ENCODE results near the gene BCKDHA.
A peak's percentile ranks its signal among the peaks of the same experiment; 100 is the strongest.
"Not testable (repeated sequence)": the region's sequence is repeated elsewhere in the genome, so short reads cannot be mapped to it uniquely, and the experiment has no call there.

Gene BCKDHA

GRCh38 chr19:41425174-41426115, 27.8 kb downstream of the BCKDHA start:
- no peak for ATAC-seq
- H3K4me3 Mint-ChIP-seq, result no peak overlapping the region

GRCh38 chr19:41426116-41426841, 28.7 kb downstream of the BCKDHA start:
- Mint-ChIP-seq H3K27ac (peak overlapping the region in 1 of 2 donors; percentile 98), H3K27me3 (no peaks in the 10 kb centered on the region)

More at GRCh38 chr19:41425174-41426115, 27.8 kb downstream of the BCKDHA start:
- Mint-ChIP-seq H3K4me1 (peaks cover 32% of the 10 kb centered on the region), H3K27me3 (no peaks in the 10 kb centered on the region), H3K9me3 (no peaks in the 10 kb centered on the region), H3K27ac (no peak overlapping the region)
- no peak for DNase-seq

GRCh38 chr19:41426952-41427646, 29.5 kb downstream of the BCKDHA start, which contains the start of gene B3GNT8:
Gene B3GNT8 (minus strand): TSS chr19:41427374. CDS start chr19:41426778, 596 bp downstream.
- ATAC-seq (peak; percentile 75), DNase-seq (peak; percentile 21 to 38)
- no peaks in the 10 kb centered on the region for H3K27me3 Mint-ChIP-seq
- H3K4me3 Mint-ChIP-seq, result peak within 1 kb of the TSS; percentile 76 to 83
- H3K4me1 Mint-ChIP-seq, result peaks cover 37% of the 10 kb centered on the region
- peak within 1 kb of the TSS; percentile 79 to 98 for H3K27ac Mint-ChIP-seq
- H3K9me3 Mint-ChIP-seq, result no peaks in the 10 kb centered on the region

More at GRCh38 chr19:41426116-41426841, 28.7 kb downstream of the BCKDHA start:
- DNase-seq, result no peak
- Mint-ChIP-seq H3K4me1 (peaks cover 34% of the 10 kb centered on the region), H3K4me3 (peak overlapping the region; percentile 32 to 83), H3K9me3 (no peaks in the 10 kb centered on the region)
- peak; percentile 4 for ATAC-seq

GRCh38 chr19:41427647-41428480, 30.2 kb downstream of the BCKDHA start:
- H3K27me3 Mint-ChIP-seq, result no peaks in the 10 kb centered on the region
- H3K27ac Mint-ChIP-seq, result peak overlapping the region; percentile 88 to 98
- ATAC-seq (peak; percentile 47), DNase-seq (peak in 1 of 2 donors; percentile 32)
- peaks cover 37% of the 10 kb centered on the region for H3K4me1 Mint-ChIP-seq
- H3K9me3 Mint-ChIP-seq, result no peaks in the 10 kb centered on the region
- peak overlapping the region; percentile 76 to 83 for H3K4me3 Mint-ChIP-seq

GRCh38 chr19:41428481-41428859, 30.9 kb downstream of the BCKDHA start:
- H3K9me3 Mint-ChIP-seq, result no peaks in the 10 kb centered on the region
- DNase-seq, result no peak
- no peaks in the 10 kb centered on the region for H3K27me3 Mint-ChIP-seq
- H3K4me1 Mint-ChIP-seq, result peaks cover 37% of the 10 kb centered on the region
- no peak for ATAC-seq
- H3K27ac Mint-ChIP-seq, result peak overlapping the region; percentile 1 to 88
- peak overlapping the region; percentile 27 to 45 for H3K4me3 Mint-ChIP-seq

GRCh38 chr19:41430922-41431321, 33.3 kb downstream of the BCKDHA start:
- ATAC-seq (no peak), DNase-seq (no peak)
- Mint-ChIP-seq H3K4me3 (no peak overlapping the region), H3K27me3 (no peaks in the 10 kb centered on the region), H3K27ac (no peak overlapping the region), H3K4me1 (peaks cover 37% of the 10 kb centered on the region), H3K9me3 (no peaks in the 10 kb centered on the region)

- Mint-ChIP-seq H3K4me3 (no peak overlapping the region), H3K9me3 (no peaks in the 10 kb centered on the region), H3K4me1 (peaks cover 32% of the 10 kb centered on the region), H3K27me3 (no peaks in the 10 kb centered on the region), H3K27ac (peak overlapping the region in 1 of 2 donors; percentile 13)
- ATAC-seq (no peak), DNase-seq (no peak)
Observed at GRCh38 chr19:41431426-41432386, 34.1 kb downstream of the BCKDHA start.

- no peak for ATAC-seq
- Mint-ChIP-seq H3K27ac (peak overlapping the region in 1 of 2 donors; percentile 64), H3K9me3 (no peaks in the 10 kb centered on the region), H3K27me3 (no peaks in the 10 kb centered on the region), H3K4me3 (no peak overlapping the region), H3K4me1 (peaks cover 18% of the 10 kb centered on the region)
- DNase-seq, result no peak
Observed at GRCh38 chr19:41433171-41433570, 35.6 kb downstream of the BCKDHA start.

- DNase-seq (no peak), ATAC-seq (no peak)
- Mint-ChIP-seq H3K4me1 (peaks cover 6% of the 10 kb centered on the region), H3K9me3 (no peaks in the 10 kb centered on the region), H3K27ac (peak overlapping the region in 1 of 2 donors; percentile 27), H3K27me3 (no peaks in the 10 kb centered on the region), H3K4me3 (no peak overlapping the region)
Observed at GRCh38 chr19:41434450-41434849, 36.8 kb downstream of the BCKDHA start.

GRCh38 chr19:41435376-41435775, 37.8 kb downstream of the BCKDHA start:
- DNase-seq, H3K27me3 Mint-ChIP-seq, H3K4me3 Mint-ChIP-seq, ATAC-seq, H3K9me3 Mint-ChIP-seq, H3K27ac Mint-ChIP-seq: not testable (repeated sequence)
- peaks cover 11% of the 10 kb centered on the region for H3K4me1 Mint-ChIP-seq

- peaks cover 10% of the 10 kb centered on the region for H3K4me1 Mint-ChIP-seq
Observed at GRCh38 chr19:41435936-41436673, 38.5 kb downstream of the BCKDHA start.

GRCh38 chr19:41436674-41436951, 39.0 kb downstream of the BCKDHA start:
- Mint-ChIP-seq H3K4me1 (peaks cover 5% of the 10 kb centered on the region), H3K9me3 (no peaks in the 10 kb centered on the region), H3K4me3 (no peak overlapping the region), H3K27ac (no peak overlapping the region), H3K27me3 (no peaks in the 10 kb centered on the region)
- ATAC-seq, result no peak
- DNase-seq, result no peak

More at GRCh38 chr19:41435936-41436673, 38.5 kb downstream of the BCKDHA start:
- H3K9me3 Mint-ChIP-seq, result no peaks in the 10 kb centered on the region
- ATAC-seq (no peak), DNase-seq (no peak)
- H3K27ac Mint-ChIP-seq, result no peak overlapping the region
- no peaks in the 10 kb centered on the region for H3K27me3 Mint-ChIP-seq
- no peak overlapping the region for H3K4me3 Mint-ChIP-seq

GRCh38 chr19:41437944-41438574, 40.4 kb downstream of the BCKDHA start:
- Mint-ChIP-seq H3K27ac (peak overlapping the region in 1 of 2 donors; percentile 36), H3K4me1 (peaks cover 5% of the 10 kb centered on the region), H3K4me3 (peak overlapping the region; percentile 24 to 25), H3K9me3 (no peaks in the 10 kb centered on the region), H3K27me3 (no peaks in the 10 kb centered on the region)
- no peak for DNase-seq
- ATAC-seq, result no peak

Measured in stimulated activated naive CD8-positive, alpha-beta T cell treated with anti-CD3 and anti-CD28 coated beads, Interleukin-15, amount 100 ng/mL, for 72 hours (primary cell).